HepG2 (cell line): ENCODE data around the gene POLR1G. TPM values are rescaled to one million over a fixed set of nuclear protein-coding genes. Genes with fewer than 3 reads are reported as not detected.

Experiments used
- AHDC1 ChIP-seq: sonication (generic); formaldehyde crosslinking; IDR thresholded peaks from 2 replicates; pipeline ENCODE4 v1.5.1; 2020; ENCODE audit warnings: mild to moderate bottlenecking, missing genetic modification reagents, borderline replicate concordance
- AHR ChIP-seq: IDR thresholded peaks from 2 replicates; pipeline ENCODE4 v1.6.1; 2018; ENCODE audit warnings: missing genetic modification reagents, missing compliant biosample characterization
- HNRNPL ChIP-seq: fragments of 200-400 bp; formaldehyde crosslinking; IDR thresholded peaks from 2 replicates; pipeline ENCODE4 v1.6.1; 2017; ENCODE audit warnings: mild to moderate bottlenecking, low read depth, low read length
- LRRFIP1 ChIP-seq: sonication (generic); formaldehyde crosslinking; conservative IDR thresholded peaks from 2 replicates; pipeline ENCODE4 v1.4.0; 2020; ENCODE audit warnings: missing genetic modification reagents
- MAZ ChIP-seq, 2 experiments: sonication (generic) in 1 of 2; formaldehyde crosslinking in 1 of 2; IDR thresholded peaks; 2 replicates each; pipeline versions ENCODE4 v1.5.0 to v1.6.1; 2012 to 2020; ENCODE audit warnings: low read depth in 2 of 2, mild to moderate bottlenecking in 2 of 2, borderline replicate concordance in 1 of 2, improper control_type of control experiment in 1 of 2, low read length in 1 of 2, missing genetic modification reagents in 1 of 2, moderate library complexity in 1 of 2
- NFE2L2 ChIP-seq: fragments of 150-350 bp; IDR thresholded peaks from 2 replicates; pipeline ENCODE4 v1.6.1; 2014; ENCODE audit warnings: low read length
- NFYB ChIP-seq: sonication (generic); formaldehyde crosslinking; IDR thresholded peaks from 2 replicates; pipeline ENCODE4 v1.4.0; 2020; ENCODE audit warnings: missing genetic modification reagents
- RAD51 ChIP-seq: fragments of 450-650 bp; IDR thresholded peaks from 2 replicates; pipeline ENCODE4 v1.6.1; 2016; ENCODE audit warnings: borderline replicate concordance
- ZBTB37 ChIP-seq: sonication (generic); formaldehyde crosslinking; IDR thresholded peaks from 2 replicates; pipeline ENCODE4 v1.4.0; 2020; ENCODE audit warnings: mild to moderate bottlenecking, missing genetic modification reagents
- ZFX ChIP-seq: sonication (generic); formaldehyde crosslinking; IDR thresholded peaks from 2 replicates; pipeline ENCODE4 v1.4.0; 2020; ENCODE audit warnings: mild to moderate bottlenecking, low read depth, missing genetic modification reagents, moderate library complexity
- ZNF614 ChIP-seq: IDR thresholded peaks from 2 replicates; pipeline ENCODE4 v1.6.1; 2018; ENCODE audit warnings: missing biosample characterization, missing genetic modification reagents, inconsistent platforms, borderline replicate concordance
- ZNF749 ChIP-seq: sonication (generic); formaldehyde crosslinking; IDR thresholded peaks from 2 replicates; pipeline ENCODE4 v1.8.0; 2022; ENCODE audit warnings: mild to moderate bottlenecking, missing genetic modification reagents, moderate library complexity, borderline replicate concordance
- ZXDC ChIP-seq: sonication (generic); formaldehyde crosslinking; IDR thresholded peaks from 2 replicates; pipeline ENCODE4 v1.5.0; 2020; ENCODE audit warnings: mild to moderate bottlenecking, missing genetic modification reagents
- polyA plus RNA-seq, 8 experiments: library from polyadenylated mRNA; depleted of rRNA in 3 of 8; stranded (reverse) in 7 of 8; unstranded in 1 of 8; fragments of >200 nt; fragmentation: Illumina TruSeq in 4 of 8; extraction: Trizol in 4 of 8; gene quantifications; 2 replicates each; pipeline versions ENCODE4 v1.2.1 to v1.2.3, GENCODE V29; 2011 to 2016; ENCODE audit warnings: low read depth in 4 of 8, missing spikeins in 1 of 8, mixed read lengths in 1 of 8; ENCODE audit not compliant: insufficient read depth in 1 of 8
- total RNA-seq, 5 experiments: library from RNA; depleted of rRNA; stranded (reverse); fragments of >200 nt; fragmentation: Illumina TruSeq; extraction: Trizol; gene quantifications; 2 replicates each; pipeline ENCODE4 v1.2.3, GENCODE V29; 2016; ENCODE audit warnings: low read depth in 1 of 5

POLR1G gene
- total and polyA plus RNA-seq, 2 of the 13 experiments (the other 11 are each of a cell fraction or from before 2014, with no cell fraction given): 3.5 to 20.8 TPM

- TF ChIP-seq AHDC1 (0 out of 2 replicates have a peak, but pooled peaks have one; percentile 33), NFYB (CRISPR knock-in tag) (no peak), NFE2L2 (no peak), ZFX (CRISPR knock-in tag) (no peak), HNRNPL (no peak), ZNF749 (CRISPR knock-in tag) (no peak), AHR (CRISPR knock-in tag) (peak; percentile 34), RAD51 (no peak), MAZ (IDR thresholded peaks at IDR 0.05; ENCODE audit: borderline replicate concordance, low read depth, low read length) (peak; percentile 73; the same call in 1 of the 2 replicates), MAZ (CRISPR knock-in tag; IDR thresholded peaks at IDR 0.05; ENCODE audit: low read depth) (no peak; the same call in 1 of the 2 replicates), ZBTB37 (CRISPR knock-in tag) (no peak), LRRFIP1 (CRISPR knock-in tag) (no peak), ZXDC (CRISPR knock-in tag) (no peak), ZNF614 (CRISPR knock-in tag) (no peak; the same call in 1 of the 2 replicates)
Measured at GRCh38 chr19:45424191-45425058, 18.0 kb downstream of the POLR1G start (continued).
